HEK293 (cell line): ENCODE data around the gene CPXM2.

Experiments used
- CTCF ChIA-PET: fragments of 350-600 bp; formaldehyde crosslinking; extraction: SDS; loops from one replicate; lab custom pipeline; 2021; ENCODE audit warnings: antibody characterized with exemption; lab: Yijun Ruan, JAX
- POLR2A ChIA-PET: fragments of 300-600 bp; formaldehyde crosslinking; extraction: SDS; loops from one replicate; lab custom pipeline; 2020; ENCODE audit warnings: antibody characterized with exemption, inconsistent platforms; lab: Yijun Ruan, JAX
- H3K27ac ChIP-seq: fragments of 200-500 bp; sonication (Bioruptor generic); 2 replicates; pipeline ENCODE4 v1.5.1; 2014; ENCODE audit warnings: low read depth, low read length, control low read depth, inconsistent platforms; ENCODE audit errors: extremely low read depth
- H3K36me3 ChIP-seq, 2 experiments: fragments of 200-500 bp in 1 of 2; sonication (Bioruptor generic) in 1 of 2; 1 replicate in 1 of 2; 2 replicates in 1 of 2; pipeline ENCODE4 v1.5.1; 2014 to 2017; ENCODE audit warnings: inconsistent platforms in 2 of 2, low read length in 2 of 2; ENCODE audit not compliant: control insufficient read depth in 2 of 2, insufficient read depth in 1 of 2
- H3K4me1 ChIP-seq: fragments of 200-500 bp; sonication (Bioruptor generic); 2 replicates; pipeline ENCODE4 v1.5.1; 2014; ENCODE audit warnings: mild to moderate bottlenecking, low read length, inconsistent platforms; ENCODE audit not compliant: control insufficient read depth, insufficient read depth
- H3K4me3 ChIP-seq: 2 replicates; pipeline ENCODE4 v1.5.1; 2011; ENCODE audit warnings: low read depth, mild to moderate bottlenecking, control low read depth, low read length, moderate library complexity
- H3K9me3 ChIP-seq: fragments of 200-500 bp; sonication (Bioruptor generic); 2 replicates; pipeline ENCODE4 v1.5.1; 2014; ENCODE audit warnings: low read depth, low read length, inconsistent platforms; ENCODE audit not compliant: control insufficient read depth, insufficient read depth
- BCL11B ChIP-seq: fragments of 450-650 bp; formaldehyde crosslinking; IDR thresholded peaks from 2 replicates; pipeline ENCODE4 v1.5.1; 2016; ENCODE audit warnings: low read depth, missing biosample characterization, missing genetic modification characterization
- HOXC10 ChIP-seq: sonication (generic); formaldehyde crosslinking; IDR thresholded peaks from 2 replicates; pipeline ENCODE4 v1.8.1; 2023; ENCODE audit warnings: mild to moderate bottlenecking, missing genetic modification reagents
- KLF17 ChIP-seq: fragments of 450-650 bp; formaldehyde crosslinking; IDR thresholded peaks from 2 replicates; pipeline ENCODE4 v1.5.1; 2016; ENCODE audit warnings: missing biosample characterization, missing genetic modification characterization
- MEIS1 ChIP-seq: sonication (generic); formaldehyde crosslinking; IDR thresholded peaks from 2 replicates; pipeline ENCODE4 v1.8.1; 2022; ENCODE audit warnings: missing genetic modification reagents, mild to moderate bottlenecking, borderline replicate concordance
- PRDM4 ChIP-seq: fragments of 450-650 bp; formaldehyde crosslinking; IDR thresholded peaks from 2 replicates; pipeline ENCODE4 v1.5.1; 2017; ENCODE audit warnings: missing biosample characterization, missing genetic modification characterization
- SCRT1 ChIP-seq: fragments of 450-650 bp; formaldehyde crosslinking; IDR thresholded peaks from 2 replicates; pipeline ENCODE4 v1.5.1; 2016; ENCODE audit warnings: missing biosample characterization, missing genetic modification characterization, borderline replicate concordance
- YY2 ChIP-seq: fragments of 450-650 bp; formaldehyde crosslinking; IDR thresholded peaks from 2 replicates; pipeline ENCODE4 v1.5.1; 2016; ENCODE audit warnings: missing biosample characterization, missing genetic modification characterization
- ZBTB26 ChIP-seq: fragments of 450-650 bp; formaldehyde crosslinking; optimal IDR thresholded peaks from 2 replicates; pipeline ENCODE3; 2016; ENCODE audit warnings: missing biosample characterization, mild to moderate bottlenecking, missing genetic modification characterization
- ZFP41 ChIP-seq: fragments of 450-650 bp; formaldehyde crosslinking; IDR thresholded peaks from 2 replicates; pipeline ENCODE4 v1.5.1; 2016; ENCODE audit warnings: missing biosample characterization, missing genetic modification characterization, borderline replicate concordance
- ZNF155 ChIP-seq: fragments of 450-650 bp; formaldehyde crosslinking; IDR thresholded peaks from 2 replicates; pipeline ENCODE4 v1.5.1; 2016; ENCODE audit warnings: missing biosample characterization, missing genetic modification characterization
- ZNF223 ChIP-seq: fragments of 450-650 bp; formaldehyde crosslinking; IDR thresholded peaks from 2 replicates; pipeline ENCODE4 v1.5.1; 2016; ENCODE audit warnings: missing biosample characterization, missing genetic modification characterization
- ZNF239 ChIP-seq: fragments of 450-650 bp; formaldehyde crosslinking; IDR thresholded peaks from 2 replicates; pipeline ENCODE4 v1.5.1; 2016; ENCODE audit warnings: missing biosample characterization, missing genetic modification characterization
- ZNF24 ChIP-seq: fragments of 450-650 bp; formaldehyde crosslinking; IDR thresholded peaks from 2 replicates; pipeline ENCODE4 v1.5.1; 2016; ENCODE audit warnings: missing biosample characterization, missing genetic modification characterization
- ZNF529 ChIP-seq: fragments of 450-650 bp; formaldehyde crosslinking; IDR thresholded peaks from 2 replicates; pipeline ENCODE4 v1.5.1; 2017; ENCODE audit warnings: missing genetic modification characterization, missing biosample characterization; ENCODE audit not compliant: insufficient replicate concordance
- ZNF544 ChIP-seq: fragments of 450-650 bp; formaldehyde crosslinking; IDR thresholded peaks from 2 replicates; pipeline ENCODE4 v1.5.0; 2017; ENCODE audit warnings: missing biosample characterization, missing genetic modification characterization
- ZNF585B ChIP-seq: fragments of 450-650 bp; formaldehyde crosslinking; IDR thresholded peaks from 2 replicates; pipeline ENCODE4 v1.5.1; 2016; ENCODE audit warnings: missing biosample characterization, missing genetic modification characterization
- ZNF610 ChIP-seq: fragments of 450-650 bp; formaldehyde crosslinking; IDR thresholded peaks from 2 replicates; pipeline ENCODE4 v1.5.1; 2016; ENCODE audit warnings: missing biosample characterization, missing genetic modification characterization, borderline replicate concordance
- TF ChIP-seq, protein P1 (sequence below): fragments of 450-650 bp; formaldehyde crosslinking; IDR thresholded peaks from 2 replicates; pipeline ENCODE4 v1.5.1; 2016; ENCODE audit warnings: missing biosample characterization, missing genetic modification characterization
- TF ChIP-seq, protein P2 (sequence below): fragments of 450-650 bp; formaldehyde crosslinking; IDR thresholded peaks from 2 replicates; pipeline ENCODE4 v1.5.1; 2017; ENCODE audit warnings: missing biosample characterization, mild to moderate bottlenecking, missing genetic modification characterization, moderate library complexity

CPXM2 gene

DNA sequence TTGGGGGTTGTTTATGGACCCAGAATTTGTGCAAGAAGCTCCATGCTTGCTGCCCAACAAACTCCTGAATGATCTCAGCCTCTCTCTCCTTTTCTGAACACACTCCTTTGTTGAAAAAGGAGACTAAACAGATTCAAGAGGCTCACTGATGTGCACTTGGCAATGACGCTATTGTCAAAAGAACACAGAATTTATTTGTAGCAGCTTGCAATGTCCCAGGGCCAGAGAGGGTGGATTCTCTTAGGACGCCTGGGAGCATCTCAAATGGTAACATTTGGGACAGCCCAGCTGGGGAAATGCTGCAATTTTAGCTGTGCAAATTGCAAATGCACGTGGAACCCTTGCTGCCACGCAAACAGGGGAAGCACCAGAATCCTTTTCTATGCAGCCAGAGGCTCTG lies 145.5 kb downstream of the CPXM2 start:
- POLR2A ChIA-PET: no interaction called here
- H3K4me1 ChIP-seq: no peaks in the 10 kb centered on the region
- H3K4me3 ChIP-seq: no peak overlapping the region
- TF ChIP-seq, protein P1, sequence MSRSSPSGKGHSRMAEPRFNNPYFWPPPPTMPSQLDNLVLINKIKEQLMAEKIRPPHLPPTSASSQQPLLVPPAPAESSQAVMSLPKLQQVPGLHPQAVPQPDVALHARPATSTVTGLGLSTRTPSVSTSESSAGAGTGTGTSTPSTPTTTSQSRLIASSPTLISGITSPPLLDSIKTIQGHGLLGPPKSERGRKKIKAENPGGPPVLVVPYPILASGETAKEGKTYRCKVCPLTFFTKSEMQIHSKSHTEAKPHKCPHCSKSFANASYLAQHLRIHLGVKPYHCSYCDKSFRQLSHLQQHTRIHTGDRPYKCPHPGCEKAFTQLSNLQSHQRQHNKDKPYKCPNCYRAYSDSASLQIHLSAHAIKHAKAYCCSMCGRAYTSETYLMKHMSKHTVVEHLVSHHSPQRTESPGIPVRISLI (tag by site-specific recombination): no peak
- TF ChIP-seq ZNF239 (tag by site-specific recombination) (no peak), MEIS1 (CRISPR knock-in tag) (no peak)
- TF ChIP-seq, all 188 proteins: peak for 0
- H3K9me3 ChIP-seq: no peaks in the 10 kb centered on the region
- CTCF ChIA-PET: no interaction called here
- no peaks in the 10 kb centered on the region for H3K36me3 ChIP-seq
- H3K27ac ChIP-seq: no peak overlapping the region

GRCh38 chr10:123744224-123744536 lies 147.4 kb downstream of the CPXM2 start:
- Histone ChIP-seq H3K9me3 (no peaks in the 10 kb centered on the region), H3K4me1 (no peaks in the 10 kb centered on the region), H3K36me3 (no peaks in the 10 kb centered on the region), H3K4me3 (no peak overlapping the region), H3K27ac (no peak overlapping the region)
- CTCF ChIA-PET: no interaction called here
- no peak for TF ChIP-seq ZNF24 (tag by site-specific recombination)
- TF ChIP-seq YY2 (tag by site-specific recombination): no peak
- TF ChIP-seq ZNF585B: no peak
- TF ChIP-seq ZFP41 (tag by site-specific recombination): no peak
- TF ChIP-seq ZNF610 (tag by site-specific recombination): no peak
- no peak for TF ChIP-seq ZNF544 (tag by site-specific recombination)
- TF ChIP-seq KLF17: no peak
- TF ChIP-seq, protein P2, sequence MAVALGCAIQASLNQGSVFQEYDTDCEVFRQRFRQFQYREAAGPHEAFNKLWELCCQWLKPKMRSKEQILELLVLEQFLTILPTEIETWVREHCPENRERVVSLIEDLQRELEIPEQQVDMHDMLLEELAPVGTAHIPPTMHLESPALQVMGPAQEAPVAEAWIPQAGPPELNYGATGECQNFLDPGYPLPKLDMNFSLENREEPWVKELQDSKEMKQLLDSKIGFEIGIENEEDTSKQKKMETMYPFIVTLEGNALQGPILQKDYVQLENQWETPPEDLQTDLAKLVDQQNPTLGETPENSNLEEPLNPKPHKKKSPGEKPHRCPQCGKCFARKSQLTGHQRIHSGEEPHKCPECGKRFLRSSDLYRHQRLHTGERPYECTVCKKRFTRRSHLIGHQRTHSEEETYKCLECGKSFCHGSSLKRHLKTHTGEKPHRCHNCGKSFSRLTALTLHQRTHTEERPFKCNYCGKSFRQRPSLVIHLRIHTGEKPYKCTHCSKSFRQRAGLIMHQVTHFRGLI (tag by site-specific recombination): no peak
- no peak for TF ChIP-seq BCL11B
- no peak for TF ChIP-seq ZNF223 (tag by site-specific recombination)
- TF ChIP-seq HOXC10 (CRISPR knock-in tag): no peak
- no peak for TF ChIP-seq SCRT1
- TF ChIP-seq ZNF529 (tag by site-specific recombination): no peak
- no peak for TF ChIP-seq PRDM4 (tag by site-specific recombination)
- TF ChIP-seq ZBTB26: no peak
- no peak for TF ChIP-seq ZNF155
- POLR2A ChIA-PET: no interaction called here
